Pulmonary artery endothelial cell (primary cell): ENCODE measurements around the gene MAN1B1. TPM values are rescaled to one million over a fixed set of nuclear protein-coding genes. Genes with fewer than 3 reads are reported as not detected.

Experiments used
- total RNA-seq: library from RNA; depleted of rRNA; stranded (reverse); fragments of >200 nt; gene quantifications from 2 replicates; pipeline ENCODE4 v1.2.3, GENCODE V29; 2014

The MAN1B1 gene
- total RNA-seq, 1 donor from 2014 or later = 76.7 TPM

Other genes with a start within 250 kb of the MAN1B1 start
- 0.66 and 0.78 TPM in 2 replicates for gene AJM1, start 244.5 kb upstream of the MAN1B1 start, total RNA-seq
- gene PHPT1, start 237.6 kb upstream of the MAN1B1 start, total RNA-seq = 150 and 171 TPM in 2 replicates
- 0.86 and 2.1 TPM in 2 replicates for gene MAMDC4, start 234.6 kb upstream of the MAN1B1 start, total RNA-seq
- 279 and 309 TPM in 2 replicates for gene EDF1, start 220.7 kb upstream of the MAN1B1 start, total RNA-seq
- 12.7 and 23.9 TPM in 2 replicates for gene TRAF2, start 200.5 kb upstream of the MAN1B1 start, total RNA-seq
- 171 and 182 TPM in 2 replicates for gene FBXW5, start 142.2 kb upstream of the MAN1B1 start, total RNA-seq
- 0.67 TPM in 1 of 2 replicates, not detected in the other for gene C8G, start 141.7 kb upstream of the MAN1B1 start, total RNA-seq
- gene LCN12, start 134.7 kb upstream of the MAN1B1 start, total RNA-seq = not detected in 2 replicates
- not detected in 2 replicates for gene PTGDS, start 109.5 kb upstream of the MAN1B1 start, total RNA-seq
- gene LCNL1, start 104.0 kb upstream of the MAN1B1 start, total RNA-seq = not detected in 2 replicates
- 17.8 and 18.0 TPM in 2 replicates for gene PAXX, start 94.6 kb upstream of the MAN1B1 start, total RNA-seq
- 0.33 and 0.46 TPM in 2 replicates for gene CLIC3, start 90.4 kb upstream of the MAN1B1 start, total RNA-seq
- 7.9 and 15.7 TPM in 2 replicates for gene ABCA2, start 58.7 kb upstream of the MAN1B1 start, total RNA-seq
- not detected in 2 replicates for gene FUT7, start 54.9 kb upstream of the MAN1B1 start, total RNA-seq
- 31.2 and 33.0 TPM in 2 replicates for gene NPDC1, start 40.8 kb upstream of the MAN1B1 start, total RNA-seq
- not detected in 2 replicates for gene ENTPD2, start 32.9 kb upstream of the MAN1B1 start, total RNA-seq
- gene SAPCD2, start 16.4 kb upstream of the MAN1B1 start, total RNA-seq = 17.6 and 31.1 TPM in 2 replicates
- 15.4 and 17.0 TPM in 2 replicates for gene UAP1L1, start 9.5 kb upstream of the MAN1B1 start, total RNA-seq
- 73.7 and 133 TPM in 2 replicates for gene DPP7, start 27.7 kb downstream of the MAN1B1 start, total RNA-seq
- gene GRIN1, start 52.2 kb downstream of the MAN1B1 start, total RNA-seq = 0.04 and 0.26 TPM in 2 replicates
- not detected in 2 replicates for gene LRRC26, start 83.1 kb downstream of the MAN1B1 start, total RNA-seq
- not detected in 2 replicates for gene TMEM210, start 85.1 kb downstream of the MAN1B1 start, total RNA-seq
- gene ANAPC2, start 101.6 kb downstream of the MAN1B1 start, total RNA-seq = 24.4 and 30.5 TPM in 2 replicates
- gene SSNA1, start 101.7 kb downstream of the MAN1B1 start, total RNA-seq = 107 and 115 TPM in 2 replicates
- 5.1 and 6.4 TPM in 2 replicates for gene TPRN, start 113.8 kb downstream of the MAN1B1 start, total RNA-seq
- gene TMEM203, start 118.7 kb downstream of the MAN1B1 start, total RNA-seq = 26.1 and 34.2 TPM in 2 replicates
- gene NDOR1, start 118.7 kb downstream of the MAN1B1 start, total RNA-seq = 3.5 and 4.2 TPM in 2 replicates
- gene RNF208, start 135.3 kb downstream of the MAN1B1 start, total RNA-seq = 0.07 and 0.33 TPM in 2 replicates
- 0.11 and 0.46 TPM in 2 replicates for gene CYSRT1, start 138.2 kb downstream of the MAN1B1 start, total RNA-seq
- gene RNF224, start 140.5 kb downstream of the MAN1B1 start, total RNA-seq = 0.07 TPM in 2 replicates
- not detected in 2 replicates for gene SLC34A3, start 143.9 kb downstream of the MAN1B1 start, total RNA-seq
- 279 and 476 TPM in 2 replicates for gene TUBB4B, start 154.3 kb downstream of the MAN1B1 start, total RNA-seq
- gene STPG3, start 164.3 kb downstream of the MAN1B1 start, total RNA-seq = not detected in 2 replicates
- 78.1 and 78.6 TPM in 2 replicates for gene NELFB, start 168.3 kb downstream of the MAN1B1 start, total RNA-seq
- gene TOR4A, start 190.7 kb downstream of the MAN1B1 start, total RNA-seq = 28.9 and 35.3 TPM in 2 replicates
- gene NRARP, start 215.3 kb downstream of the MAN1B1 start, total RNA-seq = 14.0 and 16.0 TPM in 2 replicates